NCI-H1105 (cell line): ENCODE data around the gene GFY.
A peak's percentile ranks its signal among the peaks of the same experiment; 100 is the strongest.

Experiments used
- DNase-seq: peaks from one replicate; lab custom pipeline; 2025; lab: John Stamatoyannopoulos, UW

GFY gene

DNA sequence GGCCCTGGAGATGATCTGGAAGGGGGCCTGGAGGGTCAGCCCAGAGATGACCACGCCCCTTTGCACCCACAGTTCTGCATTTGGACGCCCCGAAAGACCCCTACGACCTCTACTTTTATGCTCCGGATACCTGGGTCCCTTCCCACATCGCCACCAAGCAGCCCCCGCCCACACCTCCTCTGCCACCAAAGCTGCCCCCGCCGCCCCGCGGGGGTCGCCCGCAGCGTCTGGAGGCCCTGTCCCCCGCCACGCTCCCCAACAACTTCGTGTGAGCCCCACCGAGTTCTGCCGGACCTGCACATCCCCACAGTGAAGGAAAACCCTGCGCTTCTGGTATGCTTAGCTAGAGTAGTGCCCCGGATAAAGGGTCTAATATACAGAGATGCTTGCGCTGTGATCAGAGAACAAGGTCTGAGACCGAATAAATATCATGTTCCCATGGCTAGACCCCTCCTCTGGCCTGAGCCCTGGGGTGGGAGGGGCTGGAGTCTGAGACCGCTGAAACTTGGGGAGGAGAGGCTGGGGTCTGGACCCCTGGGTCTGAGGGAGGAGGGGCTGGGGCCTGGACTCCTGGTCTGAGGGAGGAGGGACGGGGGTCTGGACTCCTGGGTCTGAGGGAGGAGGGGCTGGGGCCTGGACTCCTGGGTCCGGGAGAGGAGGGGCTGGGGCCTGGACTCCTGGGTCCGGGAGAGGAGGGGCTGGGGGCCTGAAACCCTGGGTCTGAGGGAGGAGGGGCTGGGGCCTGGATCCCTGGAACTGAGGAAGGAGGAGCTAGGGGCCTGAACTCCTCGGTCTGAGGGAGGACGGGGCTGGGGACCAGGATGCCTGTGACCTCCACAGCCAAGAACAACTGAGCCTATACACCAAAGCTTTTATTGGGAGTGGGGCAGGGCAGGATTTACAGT is 3.6 kb downstream of the GFY start:
- DNase-seq, result no peak

DNA sequence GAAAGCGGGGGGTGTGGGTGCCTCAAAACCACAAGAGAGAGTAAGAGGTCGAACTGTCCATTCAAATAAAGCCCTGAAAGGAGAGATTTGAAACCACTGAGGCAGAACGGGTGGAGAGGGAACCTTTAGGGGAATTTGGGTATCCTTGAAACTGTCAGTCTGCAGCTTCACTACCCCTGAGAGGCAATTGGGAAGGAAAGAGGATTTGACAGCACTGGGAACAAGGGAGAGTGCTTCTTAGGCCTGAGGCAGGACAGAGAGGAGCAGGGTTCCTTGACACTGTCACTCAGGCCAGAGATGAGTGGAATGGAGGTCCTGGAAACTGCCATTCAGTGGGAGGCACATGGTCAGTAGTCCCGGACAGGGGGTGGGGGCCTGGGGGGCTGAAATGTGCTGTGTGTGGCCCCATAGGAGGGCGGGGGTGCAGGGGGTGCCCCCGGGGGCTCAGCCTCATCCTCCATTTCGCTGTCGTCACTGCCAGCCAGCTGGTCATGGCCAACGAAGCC is 5.0 kb downstream of the GFY start:
- DNase-seq, result no peak

DNA sequence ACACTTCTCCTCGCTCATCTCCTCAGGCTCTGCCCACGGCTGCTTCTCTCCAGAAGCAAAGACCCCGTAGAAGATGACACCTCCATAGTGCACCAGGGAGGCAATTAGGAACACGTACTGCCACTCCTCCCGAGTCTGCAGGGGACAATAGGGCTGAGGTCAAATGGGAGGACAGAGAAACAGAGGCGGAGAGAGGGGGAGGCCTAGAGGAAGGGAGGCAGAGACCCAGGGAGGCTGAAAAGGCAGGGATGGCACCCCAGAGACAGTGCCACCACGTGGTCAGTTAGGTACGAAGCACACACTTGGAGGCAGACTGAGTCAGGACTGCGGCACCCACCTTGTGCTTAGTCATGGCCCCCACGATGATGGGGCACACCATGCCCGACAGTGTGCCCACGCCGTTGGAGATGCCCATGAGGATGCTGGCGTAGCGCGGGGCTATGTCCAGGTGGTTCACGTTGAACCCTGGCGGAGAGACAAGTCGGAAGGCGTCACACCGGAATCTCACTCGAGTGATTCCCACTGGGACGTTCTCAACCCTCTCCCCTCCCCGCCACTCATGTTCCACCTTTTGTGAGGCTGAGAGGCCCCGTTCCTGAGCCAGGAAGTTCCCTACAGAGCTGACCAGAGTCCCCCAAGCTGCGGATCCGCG is 5.6 kb downstream of the GFY start:
- no peak for DNase-seq

DNA sequence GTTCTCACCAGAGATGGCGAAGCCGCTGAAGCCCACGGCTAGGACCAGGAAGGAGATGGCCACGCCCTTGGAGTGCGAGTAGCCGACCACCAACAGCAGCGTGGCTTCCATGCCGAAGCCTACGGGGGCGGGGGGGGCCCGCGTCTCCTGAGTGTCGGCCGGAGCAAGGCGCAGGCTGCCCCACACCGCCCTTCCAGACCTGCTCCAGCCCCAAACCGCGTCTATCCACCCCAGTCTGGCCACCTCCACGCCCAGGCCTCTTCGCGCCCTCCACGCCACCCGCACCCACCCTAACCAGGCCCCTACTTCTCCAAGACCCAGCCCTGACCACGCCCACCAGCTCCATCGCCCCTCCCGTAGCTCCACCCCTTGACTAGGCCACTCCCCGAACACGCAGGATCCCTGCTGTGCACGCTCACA is 6.2 kb downstream of the GFY start:
- DNase-seq, result no peak

DNA sequence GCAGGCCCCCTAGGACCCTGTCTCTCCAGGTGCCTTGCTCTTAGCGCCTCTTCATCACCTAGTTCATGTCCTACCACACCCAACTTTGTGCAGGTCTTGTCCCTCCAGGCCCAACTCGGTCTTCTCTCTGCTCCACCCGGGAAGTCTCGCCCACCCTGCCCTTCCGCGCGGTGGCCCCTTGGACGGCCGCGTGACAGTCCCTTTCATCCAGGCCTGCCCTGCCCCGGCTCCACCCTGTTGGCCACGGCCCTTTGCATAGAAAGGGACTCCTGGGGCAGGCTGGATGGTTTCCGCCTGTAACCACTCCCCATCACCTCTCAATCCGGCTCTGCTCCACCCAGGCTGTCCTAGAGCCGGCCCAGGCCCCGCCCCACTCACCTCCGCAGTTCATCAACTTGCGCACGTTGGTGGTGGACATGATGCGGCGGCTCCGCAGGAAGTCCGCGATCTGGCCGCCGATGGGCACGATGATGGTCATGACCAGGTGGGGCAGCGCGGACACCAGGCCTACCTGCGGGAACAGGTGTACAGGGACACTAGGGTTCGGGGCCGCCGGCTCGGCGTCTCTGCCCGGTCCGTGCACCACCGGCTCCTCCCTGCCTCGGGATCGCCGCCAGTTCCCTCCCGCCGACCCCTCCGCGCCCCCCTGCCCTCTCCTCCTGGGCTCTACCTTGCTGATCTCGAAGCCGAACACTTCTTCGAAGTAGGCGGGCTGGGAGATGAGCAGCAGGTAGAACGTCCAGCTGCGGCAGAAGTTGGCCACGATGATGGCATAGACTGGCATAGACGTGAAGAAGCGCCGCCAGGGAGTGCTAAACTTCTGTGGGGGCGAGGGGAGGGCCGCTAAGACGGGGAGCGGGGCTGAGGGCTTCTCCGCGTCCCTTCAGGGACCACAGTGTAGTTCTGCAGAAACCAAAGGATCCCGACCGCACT is 7.2 kb downstream of the GFY start:
- no peak for DNase-seq

DNA sequence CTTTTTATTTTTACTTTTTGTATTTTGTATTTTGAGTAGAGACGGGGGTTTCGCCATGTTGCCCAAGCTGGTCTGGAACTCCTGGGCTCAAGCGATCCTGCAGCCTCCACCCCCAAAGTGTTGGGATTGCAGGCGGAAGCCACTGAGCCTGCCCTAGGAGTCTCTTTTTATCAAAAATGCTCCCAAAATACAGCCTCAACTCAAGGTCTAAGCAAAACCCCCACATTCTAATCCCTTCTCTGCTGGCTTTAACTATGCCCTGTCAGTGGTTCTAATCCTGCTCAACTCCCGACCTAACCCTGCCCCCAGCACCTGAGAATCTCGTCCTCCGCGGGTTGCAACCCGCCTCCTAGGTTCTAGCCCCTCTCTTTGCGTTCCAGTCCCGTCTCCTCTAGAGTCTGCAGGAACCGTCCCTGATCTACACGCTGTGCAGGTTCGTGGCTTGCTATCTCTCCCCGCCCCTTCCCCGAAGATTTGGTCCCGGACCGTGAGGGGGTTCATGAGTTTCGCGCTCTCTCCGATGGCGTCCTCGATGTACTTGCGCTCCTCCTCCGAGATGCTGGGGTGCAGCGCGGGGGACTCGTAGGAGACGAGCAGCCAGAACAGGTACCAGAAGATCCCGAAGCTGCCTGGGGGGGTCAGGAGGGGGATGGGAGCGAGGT is 8.2 kb downstream of the GFY start:
- DNase-seq, result no peak

DNA sequence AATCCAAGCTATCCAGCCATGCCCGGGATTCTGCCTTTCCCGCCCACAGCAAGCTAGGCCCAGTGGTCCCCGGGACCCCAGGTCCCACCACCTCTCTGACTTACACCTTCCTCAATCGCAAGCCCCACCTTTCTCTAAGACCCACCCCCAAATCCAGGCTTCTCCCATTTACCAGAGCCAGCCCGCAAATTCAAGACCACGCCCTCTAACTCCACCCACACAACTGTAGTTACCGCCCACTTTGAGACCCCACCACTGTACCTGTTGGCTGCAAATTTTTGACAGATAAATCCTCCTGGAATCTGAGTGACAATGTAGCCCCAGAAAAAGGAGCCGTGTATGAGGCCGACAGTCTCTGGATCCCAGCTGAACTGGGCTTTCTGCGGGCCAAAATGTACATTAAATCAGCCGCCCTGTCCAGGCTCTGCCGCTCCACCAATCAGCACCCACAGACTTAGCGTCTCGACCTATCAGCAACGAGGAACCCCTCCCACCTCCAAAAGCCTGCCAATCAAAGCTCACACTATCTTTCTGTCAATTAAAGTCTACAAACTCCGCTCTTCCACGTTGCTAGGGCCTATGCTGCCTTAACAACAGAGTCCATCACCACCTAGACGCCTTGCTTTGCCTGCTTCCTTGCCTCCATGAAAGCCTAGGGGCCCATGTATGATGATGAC is 9.9 kb downstream of the GFY start:
- DNase-seq, result no peak

DNA sequence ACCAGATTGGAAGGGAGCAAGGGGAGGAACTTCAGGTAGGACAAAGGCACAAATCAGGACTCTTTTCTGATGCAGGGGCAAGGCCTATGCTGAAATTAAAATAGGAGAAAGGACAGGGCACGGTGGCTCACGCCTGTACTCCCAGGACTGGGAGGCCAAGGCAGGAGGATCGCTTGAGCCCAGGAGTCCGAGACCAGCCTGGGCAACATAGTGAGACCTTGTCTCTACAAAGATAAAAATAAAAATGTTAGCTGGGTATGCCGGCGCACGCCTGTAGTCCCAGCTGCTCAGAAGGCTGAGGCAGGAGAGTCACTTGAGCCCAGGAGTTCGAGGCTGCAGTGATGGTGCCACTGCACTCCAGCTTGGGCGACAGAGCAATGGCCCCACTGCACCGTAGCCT is 10.5 kb downstream of the GFY start:
- DNase-seq, result no peak

DNA sequence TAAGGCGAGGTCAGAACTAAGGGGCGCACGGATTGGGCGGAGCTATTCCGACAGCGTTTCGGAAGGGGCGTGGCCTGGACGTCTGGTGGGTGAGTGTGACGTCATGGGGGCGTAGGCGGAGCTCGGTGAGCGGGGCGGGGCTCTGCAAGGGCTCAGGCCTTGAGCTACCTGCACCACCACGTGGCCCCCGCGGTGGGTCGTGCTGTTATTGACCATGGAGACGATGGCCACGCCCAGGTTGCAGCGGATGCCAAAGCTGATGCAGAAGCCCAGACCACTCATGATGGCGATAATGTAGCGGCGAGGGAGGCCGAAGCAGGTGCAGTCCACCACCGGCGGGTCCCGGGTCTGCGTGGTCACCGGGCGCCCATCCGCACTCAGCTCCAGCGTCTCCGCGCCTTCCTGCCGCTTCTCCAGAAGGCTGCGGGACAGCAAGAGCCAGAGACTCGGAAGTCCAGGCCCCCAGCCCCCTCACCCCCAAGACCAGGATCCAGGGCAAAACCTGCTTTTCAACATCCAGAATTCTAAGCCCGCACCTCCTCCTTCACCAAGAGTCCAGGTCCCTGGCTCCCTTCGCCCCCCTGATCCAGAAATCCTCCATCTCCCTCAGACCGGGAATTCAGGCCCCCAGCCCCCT is 11.3 kb downstream of the GFY start:
- no peak for DNase-seq

DNA sequence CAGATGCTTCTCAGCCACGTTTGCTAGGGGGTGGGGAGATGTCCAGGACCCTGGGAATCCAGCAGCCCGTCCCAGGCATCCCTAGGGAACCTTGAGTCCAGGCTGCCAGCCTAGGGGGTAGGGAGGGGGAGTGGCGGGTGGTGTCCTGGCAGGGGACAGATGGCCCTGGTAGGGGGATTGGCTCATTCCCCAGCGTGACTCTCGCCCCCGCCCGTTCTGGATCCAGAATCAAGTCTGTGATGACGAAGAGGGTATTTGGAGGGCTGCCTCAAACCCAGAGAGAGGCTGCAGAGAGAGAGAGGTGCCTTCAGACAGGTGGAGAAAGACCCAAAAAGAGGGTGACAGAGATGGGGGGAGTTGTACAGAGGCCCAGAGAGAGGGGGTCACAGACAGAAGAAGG is 12.0 kb downstream of the GFY start:
- no peak for DNase-seq

DNA sequence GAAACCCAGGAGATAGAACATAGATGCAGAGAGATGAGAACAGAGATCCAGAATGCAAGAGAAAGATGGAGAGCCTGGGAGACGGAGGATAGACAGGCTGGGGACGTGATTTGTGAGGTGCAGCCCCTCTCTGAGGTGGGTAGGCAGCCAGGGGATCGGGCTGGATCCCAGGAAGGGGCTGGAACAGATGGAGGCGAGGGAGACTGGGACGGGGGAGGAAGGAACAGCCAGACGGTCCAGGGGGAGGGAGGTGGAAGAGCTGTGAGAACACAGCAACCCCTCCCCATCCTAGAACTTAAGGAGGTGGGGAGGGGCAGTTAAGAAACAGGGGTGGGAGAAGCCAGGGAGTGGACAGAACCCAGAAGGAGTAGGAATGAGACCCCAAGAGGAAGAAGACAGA is 13.1 kb downstream of the GFY start:
- no peak for DNase-seq

DNA sequence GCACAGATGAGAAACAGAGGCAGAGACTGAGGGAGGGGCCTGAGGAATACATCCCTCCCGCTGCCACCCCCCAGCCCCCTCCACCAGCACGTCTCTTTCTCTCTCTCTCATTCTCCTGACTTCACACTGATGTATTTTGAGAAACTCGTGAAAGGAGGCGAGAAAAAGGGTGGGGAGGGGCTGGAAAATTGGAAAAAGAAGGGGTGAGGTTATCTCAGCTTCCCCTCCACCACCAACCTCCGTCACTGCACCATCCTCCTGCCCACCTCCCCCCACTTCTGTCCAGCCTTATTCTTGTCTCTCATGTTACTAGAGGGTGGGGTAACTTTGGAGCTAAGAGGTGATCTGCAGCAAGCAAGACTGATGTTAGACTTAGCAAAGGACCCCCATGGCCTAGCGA is 14.6 kb downstream of the GFY start:
- no peak for DNase-seq

DNA sequence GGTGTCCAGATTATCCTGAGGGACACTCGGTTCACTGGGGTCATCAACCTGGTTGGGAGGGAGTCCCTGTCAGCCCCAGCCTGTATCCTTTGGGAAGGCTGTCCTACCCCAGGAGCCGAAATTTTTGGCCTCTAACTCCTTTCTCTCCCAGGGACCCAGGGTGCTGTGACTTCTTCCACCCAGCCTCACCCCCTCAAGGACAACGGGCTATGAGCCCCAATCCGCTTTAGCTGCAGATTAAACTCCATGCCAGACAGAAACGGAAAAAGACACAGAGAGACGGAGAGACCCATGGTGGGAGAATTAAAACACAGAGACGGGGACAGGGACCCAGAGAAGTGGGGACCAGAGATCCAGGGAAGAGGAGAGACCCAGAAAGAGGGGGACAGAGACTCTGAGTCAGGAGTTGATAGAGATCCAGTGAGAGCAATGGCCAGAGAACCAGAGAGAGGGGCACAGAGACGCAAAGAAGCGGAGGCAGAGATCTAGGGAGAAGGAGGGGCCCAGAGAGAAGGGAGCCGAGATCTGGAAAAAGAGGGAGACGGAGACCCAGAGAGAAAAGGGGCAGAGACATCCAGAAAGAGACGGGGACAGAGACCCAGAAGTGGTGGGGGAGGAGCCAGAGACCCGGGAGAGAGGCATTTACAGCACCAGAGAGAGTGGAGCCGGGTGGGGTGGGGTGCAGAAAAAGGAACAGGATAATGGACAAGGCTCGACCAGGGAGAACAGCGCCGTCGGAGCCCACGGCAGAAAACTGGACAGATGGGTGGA is 15.4 kb downstream of the GFY start:
- DNase-seq, result no peak

DNA sequence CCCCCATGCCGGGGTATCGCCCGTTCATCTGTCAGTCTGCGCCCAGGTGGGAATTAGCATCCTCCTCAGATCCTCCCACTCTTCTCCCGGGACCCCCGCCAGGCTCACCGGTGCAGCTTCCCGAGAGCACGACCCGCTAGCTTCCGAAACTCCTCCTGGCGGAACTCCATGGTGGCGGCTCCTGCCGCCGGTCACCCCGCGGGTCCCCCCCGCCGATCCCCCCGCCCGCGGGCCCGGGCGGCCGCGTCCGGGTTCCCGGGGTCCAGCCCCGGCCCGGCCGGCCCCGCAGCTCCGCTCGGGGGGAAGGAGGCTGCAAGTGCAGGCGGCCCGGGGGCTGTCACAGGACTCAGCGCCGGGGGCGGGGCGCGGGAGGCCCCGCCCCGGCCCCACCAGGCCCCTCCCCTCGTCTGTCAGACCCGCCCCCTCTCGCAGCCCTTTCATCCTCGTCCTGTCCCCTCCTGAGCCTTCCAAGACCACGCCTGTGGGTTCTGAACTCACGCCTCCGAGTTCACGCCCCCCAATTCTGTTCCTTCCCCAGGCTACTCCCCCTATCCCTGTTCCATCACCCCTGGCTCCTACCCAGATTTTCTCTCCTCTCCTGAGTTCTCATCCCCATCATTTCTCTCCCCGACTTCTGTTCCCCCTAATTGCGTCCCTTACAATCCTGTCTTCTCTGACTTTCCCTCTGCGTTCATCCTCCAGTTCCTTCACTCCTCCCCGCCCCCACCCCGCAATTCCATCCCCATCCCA is 16.2 kb downstream of the GFY start, which contains the start of gene SLC17A7:
Gene SLC17A7, minus strand, starts transcription at position 318 of the 750 bp plus-strand sequence. Its CDS starts 148 bp downstream, at position 170.
- DNase-seq, result peak; percentile 12

DNA sequence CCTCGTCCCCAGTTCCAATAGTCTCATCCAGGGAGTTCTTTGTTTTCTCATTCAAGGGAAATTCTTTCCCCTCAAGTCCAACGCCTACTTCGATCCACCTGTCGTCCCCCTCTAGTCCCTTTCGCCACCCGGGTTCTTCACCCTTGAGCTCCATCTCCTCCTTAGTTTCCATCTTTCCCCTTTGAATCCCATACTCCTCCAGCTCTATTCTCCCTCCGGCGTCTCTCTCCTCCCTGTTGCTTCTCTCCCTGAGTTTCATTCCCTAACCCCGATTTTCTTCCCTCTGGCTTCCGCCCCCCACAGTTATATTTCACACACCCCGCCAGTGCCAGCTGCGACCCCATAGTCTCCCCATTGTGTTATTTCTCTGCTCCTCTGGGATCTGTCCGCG is 16.8 kb downstream of the GFY start:
- DNase-seq, result no peak

DNA sequence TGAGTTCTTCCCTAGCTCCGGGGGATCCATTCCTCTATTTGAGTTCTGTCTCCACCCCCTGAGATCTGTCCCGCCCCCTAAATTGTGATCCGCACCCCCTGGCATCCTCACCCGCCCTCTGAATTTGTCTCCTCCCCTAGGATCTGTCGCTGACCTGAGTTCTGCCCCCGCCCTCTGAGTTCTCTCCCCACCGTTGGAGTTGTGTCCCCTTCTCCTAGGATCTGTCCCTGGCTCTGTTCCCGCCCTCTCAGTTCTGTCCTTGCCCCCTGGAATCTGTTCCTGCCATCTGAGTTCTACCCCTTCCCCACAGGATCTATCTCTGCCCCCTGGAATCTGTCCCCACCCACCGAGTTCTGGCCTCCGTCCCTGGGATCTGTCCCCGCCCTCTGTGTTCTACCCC is 17.2 kb downstream of the GFY start:
- DNase-seq, result no peak

DNA sequence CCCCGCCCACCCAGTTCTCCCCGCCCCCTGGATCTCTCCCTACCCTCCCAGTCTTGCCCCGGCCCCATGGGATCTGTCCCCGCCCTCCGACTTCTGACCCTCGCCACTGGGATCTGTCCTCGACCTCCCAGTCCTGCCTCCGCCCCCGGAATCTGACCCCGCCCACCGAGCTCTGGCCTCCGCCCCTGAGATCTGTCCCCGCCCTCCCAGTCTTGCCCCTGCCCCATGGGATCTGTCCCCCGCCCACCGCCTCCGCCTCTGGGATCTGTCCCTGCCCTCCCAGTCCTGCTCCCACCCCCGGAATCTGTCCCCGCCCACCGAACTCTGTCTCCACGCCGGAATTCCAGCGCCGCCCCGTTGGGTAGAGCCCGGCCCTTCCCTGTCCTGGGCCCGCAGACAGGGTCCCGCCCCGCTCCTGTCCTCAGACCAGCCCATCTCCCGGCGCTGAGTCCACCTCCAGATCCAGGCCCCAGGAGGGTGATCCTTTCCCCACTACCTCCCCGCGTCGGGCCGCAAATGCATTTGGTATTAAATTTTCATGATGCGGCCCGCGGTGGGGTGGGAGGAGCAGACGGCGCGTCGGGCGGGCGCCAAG is 17.7 kb downstream of the GFY start:
- DNase-seq, result peak; percentile 81

DNA sequence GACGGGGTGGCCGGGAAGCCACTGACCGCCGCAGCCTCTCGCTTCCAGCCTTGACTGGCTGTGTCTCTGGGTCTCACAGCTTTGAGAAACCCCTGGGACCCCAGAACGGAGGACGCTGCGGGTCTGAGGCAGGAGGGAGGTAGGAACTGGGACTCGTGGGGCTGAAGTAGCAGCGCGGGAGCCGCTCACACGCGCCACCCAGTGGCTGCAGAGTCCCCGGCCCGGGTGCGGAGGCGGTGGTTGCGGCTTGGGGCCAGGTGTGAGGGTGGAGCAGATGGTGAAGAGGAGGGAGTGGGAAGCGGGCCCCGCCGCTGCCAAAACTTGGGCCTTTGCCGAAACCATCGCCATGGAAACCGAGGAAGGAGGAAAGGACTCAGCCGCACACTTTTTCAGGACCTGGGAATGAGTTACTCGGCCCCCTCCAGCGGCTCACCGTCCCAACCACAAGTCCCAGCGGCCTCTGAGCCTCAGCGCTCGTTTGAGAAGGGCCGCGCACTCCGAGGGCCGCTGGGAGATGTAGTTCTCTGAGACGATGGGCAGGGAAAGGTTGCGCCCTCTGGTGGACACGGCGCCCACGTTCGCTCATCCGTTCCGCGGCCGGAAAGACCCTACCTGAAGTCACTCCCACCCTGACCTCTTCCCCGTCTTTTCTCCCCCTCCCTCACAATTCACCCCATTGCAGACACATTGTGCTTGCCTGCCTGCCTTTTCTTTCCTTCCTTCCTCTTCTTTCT is 18.3 kb downstream of the GFY start:
- peak; percentile 97 for DNase-seq
